H1 (cell line): Measurements from ENCODE around the gene FNDC10.

Source experiments
- ATF2 ChIP-seq: IDR thresholded peaks from 2 replicates; pipeline ENCODE4 v1.6.1; 2012; ENCODE audit warnings: low read length, inconsistent platforms
- EP300 ChIP-seq, 2 experiments: IDR thresholded peaks; 1 replicate in 1 of 2; 2 replicates in 1 of 2; pipeline ENCODE4 v1.6.1; 2011 to 2012; ENCODE audit warnings: low read depth in 2 of 2, low read length in 2 of 2, mild to moderate bottlenecking in 2 of 2, borderline replicate concordance in 1 of 2, inconsistent platforms in 1 of 2, moderate library complexity in 1 of 2
- HDAC6 ChIP-seq: IDR thresholded peaks from one replicate; pipeline ENCODE4 v1.7.1; 2012; ENCODE audit warnings: low read depth, mild to moderate bottlenecking, inconsistent platforms, low read length, moderate library complexity
- KDM1A ChIP-seq: fragments of 200-600, 300-600 bp; sonication (generic); IDR thresholded peaks from 2 replicates; pipeline ENCODE4 v1.7.1; 2016; ENCODE audit warnings: mild to moderate bottlenecking, low read length, borderline replicate concordance
- POLR2A ChIP-seq, 2 experiments: IDR thresholded peaks; 1 replicate in 1 of 2; 2 replicates in 1 of 2; pipeline ENCODE4 v1.6.1; 2011; ENCODE audit warnings: low read depth in 2 of 2, low read length in 2 of 2, mild to moderate bottlenecking in 2 of 2; ENCODE audit errors: control extremely low read depth in 1 of 2
- RFX5 ChIP-seq: IDR thresholded peaks from 2 replicates; pipeline ENCODE4 v1.6.1; 2011; ENCODE audit warnings: low read depth, low read length, improper control_type of control experiment, borderline replicate concordance
- SAP30 ChIP-seq: fragments of 300-600 bp; sonication (generic); IDR thresholded peaks from 2 replicates; pipeline ENCODE4 v1.7.1; 2012; ENCODE audit warnings: low read length, moderate library complexity, mild to moderate bottlenecking, inconsistent platforms; ENCODE audit not compliant: insufficient read depth, insufficient replicate concordance
- SIN3A ChIP-seq, 2 experiments: IDR thresholded peaks in 1 of 2; conservative IDR thresholded peaks in 1 of 2; 2 replicates each; pipeline ENCODE4 v1.6.1; 2011 to 2012; ENCODE audit warnings: low read length in 2 of 2, improper control_type of control experiment in 1 of 2, low read depth in 1 of 2, mild to moderate bottlenecking in 1 of 2
- SP1 ChIP-seq: IDR thresholded peaks from 2 replicates; pipeline ENCODE4 v1.6.1; 2011; ENCODE audit warnings: low read depth, low read length
- SUZ12 ChIP-seq: fragments of 200-600 bp; sonication (generic); IDR thresholded peaks from 2 replicates; pipeline ENCODE4 v1.6.1; 2012; ENCODE audit warnings: mild to moderate bottlenecking, inconsistent platforms, low read length, moderate library complexity, mixed read lengths
- TAF1 ChIP-seq: IDR thresholded peaks from 2 replicates; pipeline ENCODE4 v1.6.1; 2011; ENCODE audit warnings: mild to moderate bottlenecking, low read depth, low read length
- YY1 ChIP-seq: IDR thresholded peaks from 2 replicates; pipeline ENCODE4 v1.6.1; 2011; ENCODE audit warnings: low read depth, mild to moderate bottlenecking, low read length
- ZNF274 ChIP-seq: IDR thresholded peaks from 2 replicates; pipeline ENCODE4 v1.7.0; 2012; ENCODE audit warnings: low read length, borderline replicate concordance; ENCODE audit errors: extremely low read depth
- TF ChIP-seq, protein P1 (sequence below), 3 experiments: IDR thresholded peaks; 1 replicate in 2 of 3; 2 replicates in 1 of 3; pipeline versions ENCODE4 v1.5.1 to v1.6.1; 2011; ENCODE audit warnings: low read length in 3 of 3, mild to moderate bottlenecking in 3 of 3, inconsistent platforms in 2 of 3, low read depth in 1 of 3, moderate library complexity in 1 of 3; ENCODE audit not compliant: insufficient read depth in 1 of 3; ENCODE audit errors: control extremely low read depth in 1 of 3

DNA sequence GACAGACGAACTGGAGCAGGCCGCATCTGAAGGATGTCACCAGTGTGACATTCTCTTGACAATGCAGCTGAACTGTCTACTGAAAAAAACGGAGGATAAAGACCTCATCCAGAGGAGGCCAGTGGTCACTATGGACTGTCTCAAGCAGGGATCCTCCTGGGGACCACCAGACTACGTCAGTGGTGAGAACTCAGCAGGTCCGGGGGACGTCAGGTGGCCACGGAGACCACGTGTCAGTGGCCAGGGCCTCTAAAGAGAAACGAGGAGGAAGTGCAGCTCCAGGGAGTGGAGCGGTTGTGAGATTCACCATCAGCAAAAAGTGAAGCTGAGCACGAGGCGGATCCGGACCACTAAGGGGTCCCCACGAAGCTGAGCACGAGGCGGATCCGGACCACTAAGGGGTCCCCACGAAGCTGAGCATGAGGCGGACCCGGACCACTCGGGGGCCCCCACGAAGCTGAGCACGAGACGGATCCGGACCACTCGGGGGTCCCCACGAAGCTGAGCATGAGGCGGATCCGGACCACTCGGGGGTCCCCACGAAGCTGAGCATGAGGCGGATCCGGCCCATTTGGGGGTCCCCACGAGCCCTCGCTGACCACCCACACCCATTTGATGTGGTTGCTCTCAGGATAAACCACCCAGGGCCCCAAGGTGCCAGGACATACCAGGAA lies 46.0 kb downstream of the FNDC10 start:
- TF ChIP-seq, protein P1, sequence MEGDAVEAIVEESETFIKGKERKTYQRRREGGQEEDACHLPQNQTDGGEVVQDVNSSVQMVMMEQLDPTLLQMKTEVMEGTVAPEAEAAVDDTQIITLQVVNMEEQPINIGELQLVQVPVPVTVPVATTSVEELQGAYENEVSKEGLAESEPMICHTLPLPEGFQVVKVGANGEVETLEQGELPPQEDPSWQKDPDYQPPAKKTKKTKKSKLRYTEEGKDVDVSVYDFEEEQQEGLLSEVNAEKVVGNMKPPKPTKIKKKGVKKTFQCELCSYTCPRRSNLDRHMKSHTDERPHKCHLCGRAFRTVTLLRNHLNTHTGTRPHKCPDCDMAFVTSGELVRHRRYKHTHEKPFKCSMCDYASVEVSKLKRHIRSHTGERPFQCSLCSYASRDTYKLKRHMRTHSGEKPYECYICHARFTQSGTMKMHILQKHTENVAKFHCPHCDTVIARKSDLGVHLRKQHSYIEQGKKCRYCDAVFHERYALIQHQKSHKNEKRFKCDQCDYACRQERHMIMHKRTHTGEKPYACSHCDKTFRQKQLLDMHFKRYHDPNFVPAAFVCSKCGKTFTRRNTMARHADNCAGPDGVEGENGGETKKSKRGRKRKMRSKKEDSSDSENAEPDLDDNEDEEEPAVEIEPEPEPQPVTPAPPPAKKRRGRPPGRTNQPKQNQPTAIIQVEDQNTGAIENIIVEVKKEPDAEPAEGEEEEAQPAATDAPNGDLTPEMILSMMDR (IDR thresholded peaks at IDR 0.05; ENCODE audit: control extremely low read depth in 1 of 3, insufficient read depth in 1 of 3, low read depth in 1 of 3, low read length in 3 of 3) = no peak
- TF ChIP-seq RFX5 (no peak), EP300 (IDR thresholded peaks at IDR 0.05; ENCODE audit: borderline replicate concordance in 1 of 2, low read depth in 2 of 2, low read length in 2 of 2) (no peak), KDM1A (no peak), SP1 (no peak), ATF2 (no peak), YY1 (no peak), SIN3A (conservative IDR thresholded peaks at IDR 0.05 in 1 of 2, IDR thresholded peaks at IDR 0.05 in 1 of 2; ENCODE audit: low read depth in 1 of 2, low read length in 2 of 2) (no peak), SUZ12 (no peak), SAP30 (no peak), HDAC6 (no peak), POLR2A (IDR thresholded peaks at IDR 0.05; ENCODE audit: control extremely low read depth in 1 of 2, low read depth in 2 of 2, low read length in 2 of 2) (no peak), TAF1 (no peak), ZNF274 (no peak)
